Measurements from ENCODE around the gene ERGIC1. TPM values are rescaled to one million over a fixed set of nuclear protein-coding genes. Genes with fewer than 3 reads are reported as not detected.

ERGIC1 gene
- total and polyA plus RNA-seq, 2 of the 8 experiments (the other 6 are each of a cell fraction or from before 2014, with no cell fraction given): 95.3 to 106 TPM

- Histone ChIP-seq H3K4me1 (replicated peaks in 1 of 4; ENCODE audit: control insufficient read depth in 3 of 4, insufficient read depth in 4 of 4, low read length in 3 of 4) (peaks cover 0 to 2% (median 0%) of the 10 kb centered on the region in 4 experiments; a peak in 4 of 7 replicates), H4K5ac (ENCODE audit: insufficient read length, low read depth, low read length) (no peak overlapping the region), H3K27me3 (replicated peaks in 1 of 4; ENCODE audit: control insufficient read depth in 3 of 4, extremely low read depth in 1 of 4, insufficient read depth in 3 of 4, low read length in 3 of 4) (no peaks in the 10 kb centered on the region), H3K4ac (replicated peaks; ENCODE audit: insufficient read length, low read depth, low read length) (no peak overlapping the region), H3K27ac (ENCODE audit: low read depth, low read length) (no peak overlapping the region), H2BK5ac (ENCODE audit: low read depth, low read length) (no peak overlapping the region), H3K36me3 (ENCODE audit: control insufficient read depth in 2 of 4, insufficient read depth in 4 of 4, low read length in 3 of 4) (peaks cover 6 to 21% (median 10%) of the 10 kb centered on the region in 4 experiments; a peak in 6 of 8 replicates), H3K4me3 (ENCODE audit: extremely low read depth in 1 of 4, insufficient read depth in 2 of 4, low read depth in 3 of 4, low read length in 4 of 4) (no peak overlapping the region), H3K23ac (ENCODE audit: insufficient read length) (no peak overlapping the region), H2BK12ac (ENCODE audit: low read depth, low read length) (no peak overlapping the region), H3K56ac (replicated peaks; ENCODE audit: insufficient read length, low read depth, low read length) (no peak overlapping the region), H2AFZ (ENCODE audit: low read length) (no peak overlapping the region), H3K18ac (ENCODE audit: extremely low read depth, low read length) (no peak overlapping the region), H4K20me1 (replicated peaks in 1 of 2; ENCODE audit: control insufficient read depth in 1 of 2, insufficient read depth in 2 of 2, low read length in 2 of 2) (peaks cover 3 to 15% of the 10 kb centered on the region in 2 experiments), H2BK15ac (ENCODE audit: low read length) (no peak overlapping the region), H4K8ac (ENCODE audit: extremely low read depth, insufficient read depth, low read length) (no peak overlapping the region), H3K79me2 (ENCODE audit: control insufficient read depth in 1 of 2, insufficient read depth in 2 of 2, low read length in 2 of 2) (peaks cover 0 to 18% of the 10 kb centered on the region in 2 experiments; a peak in 1 of 4 replicates), H4K91ac (replicated peaks; ENCODE audit: insufficient read length, low read length) (no peak overlapping the region), H3K9ac (replicated peaks in 1 of 4; ENCODE audit: extremely low read depth in 1 of 4, low read depth in 3 of 4, low read length in 3 of 4) (no peak overlapping the region), H3K4me2 (ENCODE audit: insufficient read depth in 1 of 2, low read depth in 2 of 2, low read length in 2 of 2) (no peak overlapping the region), H3K79me1 (ENCODE audit: low read depth, low read length) (peaks cover 3% of the 10 kb centered on the region), H3K23me2 (ENCODE audit: low read depth, low read length) (no peaks in the 10 kb centered on the region), H2BK120ac (replicated peaks; ENCODE audit: low read depth, low read length) (no peak overlapping the region), H2AK5ac (ENCODE audit: low read depth, low read length) (no peak overlapping the region), H3K9me3 (ENCODE audit: insufficient read depth in 2 of 2, low read depth in 1 of 2, low read length in 1 of 2) (no peaks in the 10 kb centered on the region; a peak in 1 of 4 replicates), H2BK20ac (ENCODE audit: low read length) (no peak overlapping the region), H3K14ac (ENCODE audit: insufficient read length) (no peak overlapping the region)
- POLR2A ChIA-PET (ENCODE audit: partially characterized antibody): no interaction called here
- 83% methylated on average over 8 of the region's 8 CpGs; no CpG with 5 or more reads in 1 of the 2 experiments for WGBS, 2 experiments (ENCODE audit: extremely low coverage in 1 of 2, insufficient coverage in 1 of 2, insufficient read length in 1 of 2, insufficient replicate concordance in 2 of 2, low coverage in 1 of 2, low lambda C conversion rate in 2 of 2, missing lambda C conversion rate in 1 of 2)
- FAIRE-seq (no peak), DNase-seq (ENCODE audit: low read depth in 1 of 2, low spot score in 2 of 2) (no peak)
- CTCF ChIA-PET (ENCODE audit: partially characterized antibody): interaction anchor here (1.2 to 1.7 kb wide), 2 partner anchors 23 to 181 kb away, joined by 3 read pairs; no protein-coding TSS in a partner anchor
- no peak for TF ChIP-seq POLR2AphosphoS5 (IDR thresholded peaks at IDR 0.05; ENCODE audit: low read depth, low read length)
- TF ChIP-seq EZH2 (IDR thresholded peaks at IDR 0.05; ENCODE audit: low read depth, low read length, severe bottlenecking): no peak
- no peak for TF ChIP-seq SP1 (IDR thresholded peaks at IDR 0.05; ENCODE audit: low read depth, low read length)
- TF ChIP-seq BACH1 (IDR thresholded peaks at IDR 0.05; ENCODE audit: low read length): no peak
- TF ChIP-seq SP2 (IDR thresholded peaks at IDR 0.05; ENCODE audit: low read length): no peak
- no peak for TF ChIP-seq CHD2 (IDR thresholded peaks at IDR 0.05; ENCODE audit: low read length)
Measured at GRCh38 chr5:172887692-172888091, 53.6 kb downstream of the ERGIC1 start.
